Keratinocyte (primary cell): ENCODE measurements around the gene STXBP5L.

Experiments
- EZH2 ChIP-seq: IDR thresholded peaks from one replicate; pipeline ENCODE4 v1.6.1; 2012; ENCODE audit warnings: inconsistent platforms, mild to moderate bottlenecking, low read length, moderate library complexity
- TF ChIP-seq, protein P1 (sequence below), 3 experiments: IDR thresholded peaks in 1 of 3; conservative IDR thresholded peaks in 1 of 3; optimal IDR thresholded peaks in 1 of 3; 2 replicates in 2 of 3; 3 replicates in 1 of 3; pipeline versions ENCODE3 to v1.5.1; 2011; ENCODE audit warnings: low read length in 3 of 3, mild to moderate bottlenecking in 3 of 3, moderate library complexity in 2 of 3, control low read depth in 1 of 3, inconsistent platforms in 1 of 3; ENCODE audit not compliant: insufficient read depth in 2 of 3; ENCODE audit errors: extremely low read depth in 1 of 3

GRCh38 chr3:121436641-121437040 is 528.6 kb downstream of the STXBP5L start:
- TF ChIP-seq, protein P1, sequence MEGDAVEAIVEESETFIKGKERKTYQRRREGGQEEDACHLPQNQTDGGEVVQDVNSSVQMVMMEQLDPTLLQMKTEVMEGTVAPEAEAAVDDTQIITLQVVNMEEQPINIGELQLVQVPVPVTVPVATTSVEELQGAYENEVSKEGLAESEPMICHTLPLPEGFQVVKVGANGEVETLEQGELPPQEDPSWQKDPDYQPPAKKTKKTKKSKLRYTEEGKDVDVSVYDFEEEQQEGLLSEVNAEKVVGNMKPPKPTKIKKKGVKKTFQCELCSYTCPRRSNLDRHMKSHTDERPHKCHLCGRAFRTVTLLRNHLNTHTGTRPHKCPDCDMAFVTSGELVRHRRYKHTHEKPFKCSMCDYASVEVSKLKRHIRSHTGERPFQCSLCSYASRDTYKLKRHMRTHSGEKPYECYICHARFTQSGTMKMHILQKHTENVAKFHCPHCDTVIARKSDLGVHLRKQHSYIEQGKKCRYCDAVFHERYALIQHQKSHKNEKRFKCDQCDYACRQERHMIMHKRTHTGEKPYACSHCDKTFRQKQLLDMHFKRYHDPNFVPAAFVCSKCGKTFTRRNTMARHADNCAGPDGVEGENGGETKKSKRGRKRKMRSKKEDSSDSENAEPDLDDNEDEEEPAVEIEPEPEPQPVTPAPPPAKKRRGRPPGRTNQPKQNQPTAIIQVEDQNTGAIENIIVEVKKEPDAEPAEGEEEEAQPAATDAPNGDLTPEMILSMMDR (optimal IDR thresholded peaks at IDR 0.05 in 1 of 3, IDR thresholded peaks at IDR 0.05 in 1 of 3, conservative IDR thresholded peaks at IDR 0.05 in 1 of 3; ENCODE audit: extremely low read depth in 1 of 3, insufficient read depth in 2 of 3, low read length in 3 of 3) = no peak
- no peak for TF ChIP-seq EZH2
